Suprapubic skin (tissue), 4 donors: ENCODE measurements around the gene RNF11. TPM values are rescaled to one million over a fixed set of nuclear protein-coding genes. Genes with fewer than 3 reads are reported as not detected.

Experiments used
- DNase-seq, 2 donors: peaks; one replicate each; pipeline ENCODE4 v3.0.0-alpha.2; 2019; ENCODE audit warnings: low spot score in 2 of 2
- H3K27ac ChIP-seq: fragments of 200-600 bp; sonication (generic); one replicate; pipeline ENCODE4 v1.5.1; 2019
- H3K27me3 ChIP-seq: fragments of 200-600 bp; sonication (generic); one replicate; pipeline ENCODE4 v1.5.1; 2019
- H3K36me3 ChIP-seq: fragments of 200-600 bp; sonication (generic); one replicate; pipeline ENCODE4 v1.5.1; 2019
- H3K4me1 ChIP-seq: fragments of 200-600 bp; sonication (generic); one replicate; pipeline ENCODE4 v1.5.1; 2019
- H3K4me3 ChIP-seq: fragments of 200-600 bp; sonication (generic); one replicate; pipeline ENCODE4 v1.5.1; 2019; ENCODE audit warnings: mild to moderate bottlenecking
- H3K9me3 ChIP-seq: fragments of 200-600 bp; sonication (generic); one replicate; pipeline ENCODE4 v1.5.1; 2019
- EP300 ChIP-seq: sonication (generic); formaldehyde crosslinking; IDR thresholded peaks from one replicate; pipeline ENCODE4 v1.6.1; 2017; ENCODE audit warnings: antibody characterized with exemption
- POLR2A ChIP-seq, 2 donors: fragments of 450-650 bp; IDR thresholded peaks; one replicate each; pipeline ENCODE4 v1.6.1; 2017; ENCODE audit warnings: antibody characterized with exemption in 2 of 2, mild to moderate bottlenecking in 2 of 2, moderate library complexity in 2 of 2
- POLR2AphosphoS5 ChIP-seq, 3 donors: sonication (generic); formaldehyde crosslinking; IDR thresholded peaks; one replicate each; pipeline ENCODE4 v1.6.1; 2017; ENCODE audit warnings: antibody characterized with exemption in 3 of 3
- WGBS: methylation state at CpG from one replicate; pipeline ENCODE4 v1.1.5; 2018; 5-methylcytosine and 5-hydroxymethylcytosine counted together
- total RNA-seq, 4 donors: library from RNA; depleted of rRNA; stranded (reverse); fragments of >200 nt; gene quantifications; one replicate each; pipeline ENCODE4 v1.1.0, GENCODE V29; 2016
- TF ChIP-seq, protein P1 (sequence below), 2 donors: fragments of 200-600 bp in 1 of 2; fragments of 450-650 bp in 1 of 2; sonication (generic) in 1 of 2; IDR thresholded peaks; one replicate each; pipeline ENCODE4 v1.5.1; 2016 to 2019; ENCODE audit warnings: antibody characterized with exemption in 2 of 2, mild to moderate bottlenecking in 1 of 2, moderate library complexity in 1 of 2

RNF11 gene
- total RNA-seq, 4 donors from 2014 or later = 80.8 to 93.1 (median 81.5) TPM

DNA sequence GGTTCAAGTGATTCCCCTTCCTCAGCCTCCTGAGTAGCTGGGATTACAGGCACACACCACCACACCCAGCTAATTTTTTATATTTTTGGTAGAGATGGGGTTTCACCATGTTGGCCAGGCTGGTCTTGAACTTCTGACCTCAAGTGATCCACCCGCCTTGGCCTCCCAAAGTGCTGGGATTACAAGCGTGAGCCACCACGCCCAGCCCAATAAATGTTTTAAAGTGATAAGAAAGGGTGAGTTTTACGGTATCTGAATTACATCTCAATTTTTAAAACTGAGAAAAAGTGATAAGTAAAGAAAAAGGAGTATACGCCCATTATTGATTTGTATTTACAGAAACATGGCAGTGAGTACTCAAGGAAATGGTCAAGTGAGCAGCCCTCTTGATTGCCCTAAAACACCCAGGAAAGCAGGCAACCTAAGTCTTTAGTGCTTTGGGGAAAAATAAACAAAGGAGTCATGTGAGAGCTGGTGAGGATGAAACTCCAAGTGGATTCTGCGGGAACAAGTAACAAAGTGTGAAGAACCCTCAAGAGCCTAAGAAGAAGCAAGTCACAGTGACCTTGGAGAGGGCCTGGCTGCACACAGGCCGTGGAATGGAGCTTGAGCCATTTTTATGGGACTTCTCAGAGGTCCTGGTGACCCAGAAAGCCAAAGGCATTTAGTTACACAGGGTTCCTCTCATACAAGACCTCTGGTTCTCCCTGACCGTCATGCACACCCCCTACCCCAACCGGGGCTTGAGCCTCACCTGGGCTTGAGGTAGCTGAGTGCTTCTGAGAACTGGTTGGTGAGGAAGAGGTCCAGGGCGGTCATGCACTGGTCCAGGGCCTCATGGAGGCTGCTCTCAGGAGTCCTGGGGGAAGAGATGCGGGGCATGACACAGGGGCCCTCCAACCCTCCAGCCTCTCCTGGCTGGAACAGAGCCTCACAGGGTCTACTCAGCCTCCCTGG, 85.2 kb downstream of the RNF11 start:
- DNase-seq = no peak
- H3K36me3 ChIP-seq = no peaks in the 10 kb centered on the region
- no peak overlapping the region for H3K4me3 ChIP-seq
- H3K27ac ChIP-seq = no peak overlapping the region
- H3K4me1 ChIP-seq = no peaks in the 10 kb centered on the region
- H3K27me3 ChIP-seq = no peaks in the 10 kb centered on the region
- WGBS = 86% methylated on average over 8 of the region's 11 CpGs
- TF ChIP-seq EP300 (no peak), POLR2A (IDR thresholded peaks at IDR 0.05) (no peak), POLR2AphosphoS5 (IDR thresholded peaks at IDR 0.05) (no peak)
- TF ChIP-seq, protein P1, sequence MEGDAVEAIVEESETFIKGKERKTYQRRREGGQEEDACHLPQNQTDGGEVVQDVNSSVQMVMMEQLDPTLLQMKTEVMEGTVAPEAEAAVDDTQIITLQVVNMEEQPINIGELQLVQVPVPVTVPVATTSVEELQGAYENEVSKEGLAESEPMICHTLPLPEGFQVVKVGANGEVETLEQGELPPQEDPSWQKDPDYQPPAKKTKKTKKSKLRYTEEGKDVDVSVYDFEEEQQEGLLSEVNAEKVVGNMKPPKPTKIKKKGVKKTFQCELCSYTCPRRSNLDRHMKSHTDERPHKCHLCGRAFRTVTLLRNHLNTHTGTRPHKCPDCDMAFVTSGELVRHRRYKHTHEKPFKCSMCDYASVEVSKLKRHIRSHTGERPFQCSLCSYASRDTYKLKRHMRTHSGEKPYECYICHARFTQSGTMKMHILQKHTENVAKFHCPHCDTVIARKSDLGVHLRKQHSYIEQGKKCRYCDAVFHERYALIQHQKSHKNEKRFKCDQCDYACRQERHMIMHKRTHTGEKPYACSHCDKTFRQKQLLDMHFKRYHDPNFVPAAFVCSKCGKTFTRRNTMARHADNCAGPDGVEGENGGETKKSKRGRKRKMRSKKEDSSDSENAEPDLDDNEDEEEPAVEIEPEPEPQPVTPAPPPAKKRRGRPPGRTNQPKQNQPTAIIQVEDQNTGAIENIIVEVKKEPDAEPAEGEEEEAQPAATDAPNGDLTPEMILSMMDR (IDR thresholded peaks at IDR 0.05) = no peak
- no peaks in the 10 kb centered on the region for H3K9me3 ChIP-seq

DNA sequence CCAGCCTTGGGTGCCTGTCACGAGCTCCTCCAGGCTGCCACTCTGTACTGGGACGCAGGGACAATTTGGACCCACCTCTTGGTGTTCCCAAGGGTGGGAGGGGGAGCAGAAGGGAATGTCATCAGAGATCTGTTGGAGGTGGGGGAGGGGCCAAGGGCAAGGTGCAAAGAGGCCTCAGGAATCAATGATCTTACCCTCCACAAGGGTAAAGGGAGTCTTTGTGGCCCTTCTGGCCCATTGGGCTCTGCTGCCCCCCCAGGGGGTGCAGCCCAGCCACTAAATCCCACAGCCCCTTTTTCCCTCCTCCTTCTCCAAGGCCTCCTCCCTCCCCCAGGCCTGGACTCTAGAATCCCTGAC, 85.8 kb downstream of the RNF11 start:
- DNase-seq = no peak
- no peak for TF ChIP-seq POLR2A (IDR thresholded peaks at IDR 0.05)
- TF ChIP-seq, protein P1 (IDR thresholded peaks at IDR 0.05) = no peak
- TF ChIP-seq POLR2AphosphoS5 (IDR thresholded peaks at IDR 0.05) = no peak
- TF ChIP-seq EP300 = no peak
- Histone ChIP-seq H3K27ac (no peak overlapping the region), H3K27me3 (no peaks in the 10 kb centered on the region), H3K4me3 (no peak overlapping the region), H3K36me3 (no peaks in the 10 kb centered on the region), H3K4me1 (no peaks in the 10 kb centered on the region), H3K9me3 (no peaks in the 10 kb centered on the region)
- 94% methylated on average over 2 of the region's 2 CpGs for WGBS

GRCh38 chr1:51322417-51323101, 86.5 kb downstream of the RNF11 start:
- Histone ChIP-seq H3K4me1 (no peaks in the 10 kb centered on the region), H3K27me3 (no peaks in the 10 kb centered on the region), H3K4me3 (no peak overlapping the region), H3K27ac (no peak overlapping the region), H3K9me3 (no peaks in the 10 kb centered on the region), H3K36me3 (no peaks in the 10 kb centered on the region)
- no peak for TF ChIP-seq POLR2AphosphoS5 (IDR thresholded peaks at IDR 0.05)
- TF ChIP-seq, protein P1 (IDR thresholded peaks at IDR 0.05) = no peak
- no peak for TF ChIP-seq EP300
- TF ChIP-seq POLR2A (IDR thresholded peaks at IDR 0.05) = no peak
- no peak for DNase-seq
- WGBS = 90% methylated on average over 4 of the region's 4 CpGs

Other genes with a start within 250 kb of the RNF11 start
- not detected for gene C1orf185, start 134.0 kb upstream of the RNF11 start, total RNA-seq
- gene TTC39A, start 94.3 kb downstream of the RNF11 start, total RNA-seq = 10 to 100 TPM in 3 of 4 donors, 1 to 10 TPM in 1; 9.4 to 16.3 (median 13.1) TPM